ENCODE results near the gene TSPAN4.

Gene TSPAN4

GRCh38 chr11:837990-838307, 4.7 kb upstream of the TSPAN4 start:
- no peaks in the 10 kb centered on the region for H3K27me3 ChIP-seq (ENCODE audit: low read depth, low read length)
- no peak overlapping the region for H3K27ac ChIP-seq (ENCODE audit: low read length)
- H3K4me1 ChIP-seq (ENCODE audit: low read length), result peaks cover 14% of the 10 kb centered on the region
- peaks cover 33% of the 10 kb centered on the region for H3K79me2 ChIP-seq (ENCODE audit: low read length)
- H3K36me3 ChIP-seq (replicated peaks; ENCODE audit: low read depth, low read length), result peaks cover 13% of the 10 kb centered on the region
- peaks cover 19% of the 10 kb centered on the region for H4K20me1 ChIP-seq (ENCODE audit: insufficient read depth, low read length)
- no peaks in the 10 kb centered on the region for H3K9me3 ChIP-seq (ENCODE audit: insufficient read depth, low read length)
- TF ChIP-seq EZH2phosphoT487 (IDR thresholded peaks at IDR 0.05; ENCODE audit: low read depth) (no peak), CTCF (IDR thresholded peaks at IDR 0.05; ENCODE audit: low read depth, low read length) (no peak)
- H3K4me2 ChIP-seq (ENCODE audit: low read length), result no peak overlapping the region
- H3K4me3 ChIP-seq (ENCODE audit: low read length), result no peak overlapping the region
- no peak overlapping the region for H3K9ac ChIP-seq (ENCODE audit: low read length)
- no peak overlapping the region for H2AFZ ChIP-seq (ENCODE audit: low read depth, low read length)

- peaks cover 14% of the 10 kb centered on the region for H3K4me1 ChIP-seq (ENCODE audit: low read length)
- H2AFZ ChIP-seq (ENCODE audit: low read depth, low read length), result no peak overlapping the region
- no peak overlapping the region for H3K27ac ChIP-seq (ENCODE audit: low read length)
- no peak overlapping the region for H3K4me2 ChIP-seq (ENCODE audit: low read length)
- peaks cover 13% of the 10 kb centered on the region for H3K36me3 ChIP-seq (replicated peaks; ENCODE audit: low read depth, low read length)
- H3K79me2 ChIP-seq (ENCODE audit: low read length), result peaks cover 28% of the 10 kb centered on the region
- peaks cover 19% of the 10 kb centered on the region for H4K20me1 ChIP-seq (ENCODE audit: insufficient read depth, low read length)
- H3K9ac ChIP-seq (ENCODE audit: low read length), result no peak overlapping the region
- TF ChIP-seq CTCF (IDR thresholded peaks at IDR 0.05; ENCODE audit: low read depth, low read length) (no peak), EZH2phosphoT487 (IDR thresholded peaks at IDR 0.05; ENCODE audit: low read depth) (no peak)
- no peaks in the 10 kb centered on the region for H3K9me3 ChIP-seq (ENCODE audit: insufficient read depth, low read length)
- H3K27me3 ChIP-seq (ENCODE audit: low read depth, low read length), result no peaks in the 10 kb centered on the region
- no peak overlapping the region for H3K4me3 ChIP-seq (ENCODE audit: low read length)
Observed at GRCh38 chr11:838441-839279, 4.0 kb upstream of the TSPAN4 start.

- Histone ChIP-seq H2AFZ (ENCODE audit: low read depth, low read length) (no peak overlapping the region), H3K27me3 (ENCODE audit: low read depth, low read length) (no peaks in the 10 kb centered on the region), H3K9ac (ENCODE audit: low read length) (no peak overlapping the region), H4K20me1 (ENCODE audit: insufficient read depth, low read length) (peaks cover 19% of the 10 kb centered on the region), H3K4me1 (ENCODE audit: low read length) (peaks cover 17% of the 10 kb centered on the region), H3K27ac (ENCODE audit: low read length) (no peak overlapping the region), H3K79me2 (ENCODE audit: low read length) (peaks cover 25% of the 10 kb centered on the region), H3K9me3 (ENCODE audit: insufficient read depth, low read length) (no peaks in the 10 kb centered on the region), H3K4me2 (ENCODE audit: low read length) (no peak overlapping the region), H3K4me3 (ENCODE audit: low read length) (no peak overlapping the region), H3K36me3 (replicated peaks; ENCODE audit: low read depth, low read length) (peaks cover 13% of the 10 kb centered on the region)
- no peak for TF ChIP-seq EZH2phosphoT487 (IDR thresholded peaks at IDR 0.05; ENCODE audit: low read depth)
Observed at GRCh38 chr11:839280-839623, 3.4 kb upstream of the TSPAN4 start.

- H2AFZ ChIP-seq (ENCODE audit: low read depth, low read length), result no peak overlapping the region
- H3K27ac ChIP-seq (ENCODE audit: low read length), result no peak overlapping the region
- no peak overlapping the region for H3K9ac ChIP-seq (ENCODE audit: low read length)
- H3K4me2 ChIP-seq (ENCODE audit: low read length), result peak overlapping the region; percentile 58; the same call in 1 of the 2 replicates
- H4K20me1 ChIP-seq (ENCODE audit: insufficient read depth, low read length), result peaks cover 12% of the 10 kb centered on the region
- H3K36me3 ChIP-seq (replicated peaks; ENCODE audit: low read depth, low read length), result peaks cover 13% of the 10 kb centered on the region
- no peak overlapping the region for H3K4me3 ChIP-seq (ENCODE audit: low read length)
- H3K27me3 ChIP-seq (ENCODE audit: low read depth, low read length), result no peaks in the 10 kb centered on the region
- peaks cover 25% of the 10 kb centered on the region for H3K4me1 ChIP-seq (ENCODE audit: low read length)
- no peak for TF ChIP-seq EZH2phosphoT487 (IDR thresholded peaks at IDR 0.05; ENCODE audit: low read depth)
- peak; percentile 21 for TF ChIP-seq CTCF (IDR thresholded peaks at IDR 0.05; ENCODE audit: low read depth, low read length)
- H3K79me2 ChIP-seq (ENCODE audit: low read length), result peaks cover 25% of the 10 kb centered on the region
- no peaks in the 10 kb centered on the region for H3K9me3 ChIP-seq (ENCODE audit: insufficient read depth, low read length)
Observed at GRCh38 chr11:839875-840617, 2.6 kb upstream of the TSPAN4 start.
